Measurements from ENCODE around the gene UNC119. TPM values are rescaled to one million over a fixed set of nuclear protein-coding genes. Genes with fewer than 3 reads are reported as not detected.

The UNC119 gene
- total and polyA plus RNA-seq, 4 donors: 14.0 to 20.0 (median 16.1) TPM

- H3K27ac ChIP-seq (ENCODE audit: low read depth in 1 of 2, low read length in 2 of 2): no peak overlapping the region
- DNase-seq (ENCODE audit: low spot score): no peak
- TF ChIP-seq FOXA1 (IDR thresholded peaks at IDR 0.05) (no peak), RAD21 (IDR thresholded peaks at IDR 0.05) (no peak), GABPA (IDR thresholded peaks at IDR 0.05 in 1 of 2, conservative IDR thresholded peaks at IDR 0.05 in 1 of 2) (no peak), RXRA (IDR thresholded peaks at IDR 0.05) (no peak), REST (IDR thresholded peaks at IDR 0.05) (no peak), FOXA2 (IDR thresholded peaks at IDR 0.05) (no peak), HNF4G (IDR thresholded peaks at IDR 0.05) (no peak), JUND (IDR thresholded peaks at IDR 0.05) (no peak), YY1 (IDR thresholded peaks at IDR 0.05) (no peak), ATF3 (IDR thresholded peaks at IDR 0.05) (no peak), SP1 (IDR thresholded peaks at IDR 0.05) (no peak)
- TF ChIP-seq, protein P1, sequence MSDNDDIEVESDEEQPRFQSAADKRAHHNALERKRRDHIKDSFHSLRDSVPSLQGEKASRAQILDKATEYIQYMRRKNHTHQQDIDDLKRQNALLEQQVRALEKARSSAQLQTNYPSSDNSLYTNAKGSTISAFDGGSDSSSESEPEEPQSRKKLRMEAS (IDR thresholded peaks at IDR 0.05): no peak
- no peak overlapping the region for H3K9ac ChIP-seq (ENCODE audit: low read depth in 1 of 2, low read length in 2 of 2)
- no peaks in the 10 kb centered on the region for H3K36me3 ChIP-seq (ENCODE audit: control insufficient read depth in 4 of 4, insufficient read depth in 3 of 4, low read depth in 1 of 4, low read length in 3 of 4)
- no peaks in the 10 kb centered on the region for H3K27me3 ChIP-seq (ENCODE audit: control insufficient read depth in 4 of 4, insufficient read depth in 4 of 4, low read length in 3 of 4)
- no peak overlapping the region for H3K4me3 ChIP-seq (ENCODE audit: low read depth in 1 of 3, low read length in 3 of 3)
- no peaks in the 10 kb centered on the region for H3K9me3 ChIP-seq (ENCODE audit: control insufficient read depth in 4 of 4, low read length in 3 of 4)
- H3K4me1 ChIP-seq (ENCODE audit: control insufficient read depth in 4 of 4, insufficient read depth in 4 of 4, low read length in 3 of 4): no peaks in the 10 kb centered on the region
- WGBS: 87% methylated on average over 25 of the region's 25 CpGs
These were observed 27.7 kb downstream of the UNC119 start for GRCh38 chr17:28524476-28525424.

GRCh38 chr17:28523876-28524275 lies 28.5 kb downstream of the UNC119 start:
- H3K27ac ChIP-seq (ENCODE audit: low read depth in 1 of 2, low read length in 2 of 2): no peak overlapping the region
- no peaks in the 10 kb centered on the region for H3K36me3 ChIP-seq (ENCODE audit: control insufficient read depth in 4 of 4, insufficient read depth in 3 of 4, low read depth in 1 of 4, low read length in 3 of 4)
- H3K4me1 ChIP-seq (ENCODE audit: control insufficient read depth in 4 of 4, insufficient read depth in 4 of 4, low read length in 3 of 4): no peaks in the 10 kb centered on the region
- H3K9ac ChIP-seq (ENCODE audit: low read depth in 1 of 2, low read length in 2 of 2): no peak overlapping the region
- no peak for DNase-seq (ENCODE audit: low spot score)
- 93% methylated on average over 15 of the region's 15 CpGs for WGBS
- no peaks in the 10 kb centered on the region for H3K27me3 ChIP-seq (ENCODE audit: control insufficient read depth in 4 of 4, insufficient read depth in 4 of 4, low read length in 3 of 4)
- TF ChIP-seq RAD21 (IDR thresholded peaks at IDR 0.05) (no peak), JUND (IDR thresholded peaks at IDR 0.05) (no peak), GABPA (IDR thresholded peaks at IDR 0.05 in 1 of 2, conservative IDR thresholded peaks at IDR 0.05 in 1 of 2) (no peak), HNF4A (conservative IDR thresholded peaks at IDR 0.05) (no peak), TAF1 (conservative IDR thresholded peaks at IDR 0.05) (no peak)
- no peak overlapping the region for H3K4me3 ChIP-seq (ENCODE audit: low read depth in 1 of 3, low read length in 3 of 3)
- H3K9me3 ChIP-seq (ENCODE audit: control insufficient read depth in 4 of 4, low read length in 3 of 4): no peaks in the 10 kb centered on the region

DNA sequence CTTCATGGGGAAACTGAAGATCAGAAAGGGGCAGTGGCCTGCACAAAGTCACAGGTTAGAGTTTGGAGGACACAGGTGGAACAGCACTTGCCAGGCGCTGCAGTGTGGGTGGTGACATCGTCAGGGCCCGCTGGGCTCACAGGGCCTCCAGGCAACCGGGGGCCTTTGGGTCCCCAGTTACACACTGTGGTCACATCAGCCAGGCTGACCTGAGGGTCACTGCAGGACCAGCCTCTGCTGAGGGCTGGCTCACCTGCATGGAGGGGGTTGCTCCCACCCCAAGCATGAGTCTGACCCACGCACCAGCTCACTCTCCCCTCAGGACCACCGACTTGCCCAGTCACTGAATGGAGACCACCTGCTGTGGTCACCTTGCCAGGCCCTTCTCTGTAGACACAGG lies 29.2 kb downstream of the UNC119 start:
- no peak for DNase-seq (ENCODE audit: low spot score)
- WGBS: 85% methylated on average over 6 of the region's 6 CpGs
- Histone ChIP-seq H3K4me1 (ENCODE audit: control insufficient read depth in 4 of 4, insufficient read depth in 4 of 4, low read length in 3 of 4) (no peaks in the 10 kb centered on the region), H3K27me3 (ENCODE audit: control insufficient read depth in 4 of 4, insufficient read depth in 4 of 4, low read length in 3 of 4) (no peaks in the 10 kb centered on the region), H3K27ac (ENCODE audit: low read depth in 1 of 2, low read length in 2 of 2) (no peak overlapping the region), H3K9ac (ENCODE audit: low read depth in 1 of 2, low read length in 2 of 2) (no peak overlapping the region), H3K36me3 (ENCODE audit: control insufficient read depth in 4 of 4, insufficient read depth in 3 of 4, low read depth in 1 of 4, low read length in 3 of 4) (no peaks in the 10 kb centered on the region), H3K4me3 (ENCODE audit: low read depth in 1 of 3, low read length in 3 of 3) (no peak overlapping the region), H3K9me3 (ENCODE audit: control insufficient read depth in 4 of 4, low read length in 3 of 4) (no peaks in the 10 kb centered on the region)
- no peak for TF ChIP-seq FOXA1 (IDR thresholded peaks at IDR 0.05)
- no peak for TF ChIP-seq EGR1 (IDR thresholded peaks at IDR 0.05; ENCODE audit: low read depth in 2 of 2)
- no peak for TF ChIP-seq FOXA2 (IDR thresholded peaks at IDR 0.05)
- TF ChIP-seq SP1 (IDR thresholded peaks at IDR 0.05): no peak
- no peak for TF ChIP-seq RXRA (IDR thresholded peaks at IDR 0.05)
- TF ChIP-seq JUND (IDR thresholded peaks at IDR 0.05): no peak
- TF ChIP-seq GABPA (IDR thresholded peaks at IDR 0.05 in 1 of 2, conservative IDR thresholded peaks at IDR 0.05 in 1 of 2): no peak
- TF ChIP-seq HNF4G (IDR thresholded peaks at IDR 0.05): no peak
- TF ChIP-seq NR2F2 (IDR thresholded peaks at IDR 0.05): no peak
- TF ChIP-seq, protein P1 (IDR thresholded peaks at IDR 0.05): no peak
- TF ChIP-seq YY1 (IDR thresholded peaks at IDR 0.05): no peak
- TF ChIP-seq CTCF (IDR thresholded peaks at IDR 0.05; ENCODE audit: low read depth, low read length, missing input control): no peak
- no peak for TF ChIP-seq TAF1 (conservative IDR thresholded peaks at IDR 0.05)
